Activated T-helper 17 cell treated with anti-CD3 and anti-CD28 coated beads, Interleukin-2, amount 50 U/mL, for 72 hours (primary cell): ENCODE results near the gene ACAA2. TPM values are rescaled to one million over a fixed set of nuclear protein-coding genes. Genes with fewer than 3 reads are reported as not detected.

ENCODE experiments used
- ATAC-seq: fragments of 150-1000 bp; cut with Tn5 transposase; replicated peaks from 2 replicates; pipeline ENCODE4 v1.10.0; 2021; ENCODE audit warnings: mild to moderate bottlenecking, moderate library complexity
- H3K27ac Mint-ChIP-seq: one replicate; pipeline ENCODE4 v1.8.0; 2022; ENCODE audit warnings: mixed read lengths
- H3K27me3 Mint-ChIP-seq: one replicate; pipeline ENCODE4 v1.8.0; 2022; ENCODE audit warnings: mixed read lengths
- H3K36me3 Mint-ChIP-seq: one replicate; pipeline ENCODE4 v1.8.0; 2022; ENCODE audit warnings: low read depth, mild to moderate bottlenecking, mixed read lengths
- H3K4me1 Mint-ChIP-seq: one replicate; pipeline ENCODE4 v1.8.0; 2022; ENCODE audit warnings: mixed read lengths
- H3K4me3 Mint-ChIP-seq: one replicate; pipeline ENCODE4 v1.8.0; 2022; ENCODE audit warnings: mild to moderate bottlenecking, mixed read lengths
- H3K9me3 Mint-ChIP-seq: one replicate; pipeline ENCODE4 v1.8.0; 2022; ENCODE audit warnings: mixed read lengths
- total RNA-seq, 2 donors: library from RNA; stranded (reverse); gene quantifications; one replicate each; pipeline ENCODE4 v1.2.3, GENCODE V29; 2022

Gene ACAA2
- total RNA-seq, result 10 to 100 TPM; 73.7 to 94.7 TPM

GRCh38 chr18:49813319-49814146, at the start of gene ACAA2:
Gene ACAA2 (minus strand): TSS chr18:49813533. CDS start chr18:49813484, 49 bp downstream.
- Mint-ChIP-seq H3K27me3 (no peaks in the 10 kb centered on the region), H3K36me3 (peaks cover 34% of the 10 kb centered on the region), H3K4me3 (peak within 1 kb of the TSS; percentile 96), H3K9me3 (peaks cover 2% of the 10 kb centered on the region), H3K27ac (peak within 1 kb of the TSS; percentile 98), H3K4me1 (peaks cover 58% of the 10 kb centered on the region)
- peak; percentile 93 for ATAC-seq

GRCh38 chr18:49862656-49863385, 49.5 kb upstream of the ACAA2 start:
- Mint-ChIP-seq H3K36me3 (no peaks in the 10 kb centered on the region), H3K27ac (no peak overlapping the region), H3K4me1 (no peaks in the 10 kb centered on the region)

GRCh38 chr18:49861659-49862058, 48.3 kb upstream of the ACAA2 start:
- H3K4me3 Mint-ChIP-seq, result no peak overlapping the region
- ATAC-seq, result no peak
- H3K36me3 Mint-ChIP-seq, result no peaks in the 10 kb centered on the region
- H3K27me3 Mint-ChIP-seq, result peaks cover 4% of the 10 kb centered on the region
- no peaks in the 10 kb centered on the region for H3K4me1 Mint-ChIP-seq
- H3K9me3 Mint-ChIP-seq, result no peaks in the 10 kb centered on the region
- no peak overlapping the region for H3K27ac Mint-ChIP-seq

More at GRCh38 chr18:49862656-49863385, 49.5 kb upstream of the ACAA2 start:
- ATAC-seq, result no peak
- peaks cover 9% of the 10 kb centered on the region for H3K27me3 Mint-ChIP-seq
- no peak overlapping the region for H3K4me3 Mint-ChIP-seq
- H3K9me3 Mint-ChIP-seq, result no peaks in the 10 kb centered on the region

GRCh38 chr18:49859725-49860124, 46.4 kb upstream of the ACAA2 start:
- no peak overlapping the region for H3K4me3 Mint-ChIP-seq
- no peak overlapping the region for H3K27ac Mint-ChIP-seq
- H3K36me3 Mint-ChIP-seq, result no peaks in the 10 kb centered on the region
- H3K9me3 Mint-ChIP-seq, result no peaks in the 10 kb centered on the region
- no peaks in the 10 kb centered on the region for H3K4me1 Mint-ChIP-seq
- no peaks in the 10 kb centered on the region for H3K27me3 Mint-ChIP-seq
- no peak for ATAC-seq

- no peak for ATAC-seq
Observed at GRCh38 chr18:49859021-49859359, 45.7 kb upstream of the ACAA2 start.

GRCh38 chr18:49858309-49859020, 45.1 kb upstream of the ACAA2 start:
- H3K9me3 Mint-ChIP-seq, result no peaks in the 10 kb centered on the region
- no peaks in the 10 kb centered on the region for H3K36me3 Mint-ChIP-seq
- no peak for ATAC-seq
- no peaks in the 10 kb centered on the region for H3K27me3 Mint-ChIP-seq
- H3K4me1 Mint-ChIP-seq, result no peaks in the 10 kb centered on the region
- no peak overlapping the region for H3K27ac Mint-ChIP-seq
- no peak overlapping the region for H3K4me3 Mint-ChIP-seq

More at GRCh38 chr18:49859021-49859359, 45.7 kb upstream of the ACAA2 start:
- H3K4me3 Mint-ChIP-seq, result no peak overlapping the region
- H3K36me3 Mint-ChIP-seq, result no peaks in the 10 kb centered on the region
- H3K27me3 Mint-ChIP-seq, result no peaks in the 10 kb centered on the region
- no peaks in the 10 kb centered on the region for H3K9me3 Mint-ChIP-seq
- no peak overlapping the region for H3K27ac Mint-ChIP-seq
- H3K4me1 Mint-ChIP-seq, result no peaks in the 10 kb centered on the region

GRCh38 chr18:49857708-49858107, 44.4 kb upstream of the ACAA2 start:
- H3K36me3 Mint-ChIP-seq, result no peaks in the 10 kb centered on the region
- no peak for ATAC-seq
- H3K9me3 Mint-ChIP-seq, result no peaks in the 10 kb centered on the region
- H3K27ac Mint-ChIP-seq, result no peak overlapping the region
- peaks cover 2% of the 10 kb centered on the region for H3K4me1 Mint-ChIP-seq
- H3K27me3 Mint-ChIP-seq, result no peaks in the 10 kb centered on the region
- H3K4me3 Mint-ChIP-seq, result no peak overlapping the region

- no peaks in the 10 kb centered on the region for H3K9me3 Mint-ChIP-seq
- H3K36me3 Mint-ChIP-seq, result no peaks in the 10 kb centered on the region
Observed at GRCh38 chr18:49856496-49856895, 43.2 kb upstream of the ACAA2 start.

GRCh38 chr18:49855711-49856415, 42.5 kb upstream of the ACAA2 start:
- Mint-ChIP-seq H3K36me3 (no peaks in the 10 kb centered on the region), H3K9me3 (no peaks in the 10 kb centered on the region), H3K27ac (no peak overlapping the region), H3K27me3 (no peaks in the 10 kb centered on the region), H3K4me3 (no peak overlapping the region), H3K4me1 (peaks cover 3% of the 10 kb centered on the region)
- no peak for ATAC-seq

More at GRCh38 chr18:49856496-49856895, 43.2 kb upstream of the ACAA2 start:
- no peak for ATAC-seq
- Mint-ChIP-seq H3K27ac (no peak overlapping the region), H3K4me1 (peaks cover 3% of the 10 kb centered on the region), H3K4me3 (no peak overlapping the region), H3K27me3 (no peaks in the 10 kb centered on the region)

- H3K27ac Mint-ChIP-seq, result no peak overlapping the region
- H3K9me3 Mint-ChIP-seq, result no peaks in the 10 kb centered on the region
- no peaks in the 10 kb centered on the region for H3K36me3 Mint-ChIP-seq
- H3K27me3 Mint-ChIP-seq, result no peaks in the 10 kb centered on the region
- H3K4me3 Mint-ChIP-seq, result no peak overlapping the region
- H3K4me1 Mint-ChIP-seq, result peaks cover 3% of the 10 kb centered on the region
- no peak for ATAC-seq
Observed at GRCh38 chr18:49854681-49855080, 41.3 kb upstream of the ACAA2 start.

- no peaks in the 10 kb centered on the region for H3K9me3 Mint-ChIP-seq
- peaks cover 3% of the 10 kb centered on the region for H3K4me1 Mint-ChIP-seq
- ATAC-seq, result no peak
- peaks cover 5% of the 10 kb centered on the region for H3K27me3 Mint-ChIP-seq
- H3K36me3 Mint-ChIP-seq, result no peaks in the 10 kb centered on the region
- no peak overlapping the region for H3K27ac Mint-ChIP-seq
- no peak overlapping the region for H3K4me3 Mint-ChIP-seq
Observed at GRCh38 chr18:49853436-49853835, 40.1 kb upstream of the ACAA2 start.

GRCh38 chr18:49853011-49853410, 39.7 kb upstream of the ACAA2 start:
- Mint-ChIP-seq H3K36me3 (no peaks in the 10 kb centered on the region), H3K4me3 (no peak overlapping the region), H3K27ac (no peak overlapping the region), H3K9me3 (no peaks in the 10 kb centered on the region), H3K27me3 (peaks cover 10% of the 10 kb centered on the region), H3K4me1 (peaks cover 3% of the 10 kb centered on the region)
- ATAC-seq, result no peak

GRCh38 chr18:49851624-49852023, 38.3 kb upstream of the ACAA2 start:
- Mint-ChIP-seq H3K27me3 (peaks cover 15% of the 10 kb centered on the region), H3K4me3 (no peak overlapping the region), H3K4me1 (peaks cover 3% of the 10 kb centered on the region), H3K36me3 (no peaks in the 10 kb centered on the region), H3K27ac (no peak overlapping the region), H3K9me3 (no peaks in the 10 kb centered on the region)
- ATAC-seq, result no peak

GRCh38 chr18:49850636-49851035, 37.3 kb upstream of the ACAA2 start:
- ATAC-seq, result no peak
- H3K9me3 Mint-ChIP-seq, result no peaks in the 10 kb centered on the region
- H3K36me3 Mint-ChIP-seq, result no peaks in the 10 kb centered on the region
- H3K27ac Mint-ChIP-seq, result no peak overlapping the region
- peaks cover 3% of the 10 kb centered on the region for H3K4me1 Mint-ChIP-seq
- peaks cover 18% of the 10 kb centered on the region for H3K27me3 Mint-ChIP-seq
- H3K4me3 Mint-ChIP-seq, result no peak overlapping the region
